BJ (cell line): ENCODE data around the gene IFIT5. TPM values are rescaled to one million over a fixed set of nuclear protein-coding genes. Genes with fewer than 3 reads are reported as not detected.

ENCODE experiments used
- CTCF ChIA-PET: fragments of 350-600 bp; formaldehyde crosslinking; extraction: SDS; loops from one replicate; lab custom pipeline; 2021; ENCODE audit warnings: antibody characterized with exemption, inconsistent platforms; lab: Yijun Ruan, JAX
- POLR2A ChIA-PET: fragments of 300-600 bp; sonication (Branson Sonifier 250); formaldehyde crosslinking; extraction: SDS; loops from one replicate; lab custom pipeline; 2021; ENCODE audit warnings: antibody characterized with exemption; lab: Charles Lee
- DNase-seq: peaks from one replicate; pipeline ENCODE4 v3.0.0-alpha.2; 2011; ENCODE audit warnings: low read depth
- H3K27me3 ChIP-seq: 2 replicates; pipeline ENCODE4 v1.6.0; 2011; ENCODE audit warnings: low read length; ENCODE audit not compliant: control insufficient read depth, insufficient read depth
- H3K36me3 ChIP-seq: 2 replicates; pipeline ENCODE4 v1.5.1; 2011; ENCODE audit warnings: low read length; ENCODE audit not compliant: control insufficient read depth, insufficient read depth
- H3K4me3 ChIP-seq: 2 replicates; pipeline ENCODE4 v1.5.1; 2011; ENCODE audit warnings: low read depth, mild to moderate bottlenecking, control low read depth, low read length
- CTCF ChIP-seq: IDR thresholded peaks from 2 replicates; pipeline ENCODE4 v1.5.1; 2011; ENCODE audit warnings: low read depth, mild to moderate bottlenecking, control low read depth, inconsistent platforms, low read length, moderate library complexity; ENCODE audit not compliant: insufficient read depth
- polyA minus RNA-seq: library from RNA; depleted of rRNA, polyadenylated mRNA; stranded (reverse); fragments of >200 nt; gene quantifications from 2 replicates; pipeline ENCODE4 v1.2.3, GENCODE V29; 2011; rRNA and poly(A)+ RNA removed
- polyA plus RNA-seq: library from polyadenylated mRNA; depleted of rRNA; stranded (reverse); fragments of >200 nt; gene quantifications from 2 replicates; pipeline ENCODE4 v1.2.3, GENCODE V29; 2011; rRNA removed

The IFIT5 gene, protein sequence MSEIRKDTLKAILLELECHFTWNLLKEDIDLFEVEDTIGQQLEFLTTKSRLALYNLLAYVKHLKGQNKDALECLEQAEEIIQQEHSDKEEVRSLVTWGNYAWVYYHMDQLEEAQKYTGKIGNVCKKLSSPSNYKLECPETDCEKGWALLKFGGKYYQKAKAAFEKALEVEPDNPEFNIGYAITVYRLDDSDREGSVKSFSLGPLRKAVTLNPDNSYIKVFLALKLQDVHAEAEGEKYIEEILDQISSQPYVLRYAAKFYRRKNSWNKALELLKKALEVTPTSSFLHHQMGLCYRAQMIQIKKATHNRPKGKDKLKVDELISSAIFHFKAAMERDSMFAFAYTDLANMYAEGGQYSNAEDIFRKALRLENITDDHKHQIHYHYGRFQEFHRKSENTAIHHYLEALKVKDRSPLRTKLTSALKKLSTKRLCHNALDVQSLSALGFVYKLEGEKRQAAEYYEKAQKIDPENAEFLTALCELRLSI
- polyA plus RNA-seq (6.5 and 13.9 TPM in 2 replicates), polyA minus RNA-seq (5.6 and 6.6 TPM in 2 replicates)

- TF ChIP-seq CTCF = no peak
- CTCF ChIA-PET = interaction anchor here (0.7 to 1.4 kb wide), 6 partner anchors 10 to 308 kb away, joined by 3 to 4 read pairs (median 3); no protein-coding TSS in a partner anchor
- no peak for DNase-seq
- Histone ChIP-seq H3K27me3 (no peaks in the 10 kb centered on the region), H3K36me3 (no peaks in the 10 kb centered on the region), H3K4me3 (peak within 1 kb of the TSS; percentile 61)
- POLR2A ChIA-PET = interaction anchor here (1.0 kb wide), 1 partner anchor 179 kb away, joined by 3 read pairs; no protein-coding TSS in a partner anchor
Observed at GRCh38 chr10:89414146-89414878, at the start of gene IFIT5. IFIT5 (plus strand) TSS chr10:89414568; CDS start chr10:89414799, 231 bp downstream.

- no peak for DNase-seq
- ChIA-PET POLR2A (no interaction called here), CTCF (interaction anchor here (0.6 to 3.4 kb wide), 4 partner anchors 9 to 24 kb away, joined by 3 to 30 read pairs (median 6); partner anchors contain the start of gene IFIT1)
- H3K4me3 ChIP-seq = no peak overlapping the region
- no peaks in the 10 kb centered on the region for H3K36me3 ChIP-seq
- H3K27me3 ChIP-seq = no peaks in the 10 kb centered on the region
- TF ChIP-seq CTCF = no peak
Observed at GRCh38 chr10:89367529-89367928, 46.8 kb upstream of the IFIT5 start.

DNA sequence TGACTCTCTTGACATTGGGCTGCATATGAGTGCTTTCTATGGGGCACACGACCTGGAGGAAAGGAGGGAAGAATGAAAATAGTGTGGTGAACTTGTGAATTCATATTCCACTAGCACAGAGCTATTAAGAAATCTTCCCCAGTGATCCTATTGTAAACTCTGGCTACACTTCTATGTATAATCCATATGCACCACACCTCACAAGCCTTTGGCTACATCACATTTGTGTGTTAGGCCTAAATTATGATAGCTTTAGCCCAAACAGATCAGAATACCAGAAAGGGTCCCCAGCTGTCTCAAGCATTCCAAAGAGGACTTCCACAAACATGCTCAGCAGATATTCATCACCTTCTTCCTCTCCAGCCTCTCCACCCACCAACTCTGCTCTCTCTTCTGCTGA, 46.2 kb upstream of the IFIT5 start:
- CTCF ChIA-PET = interaction anchor here (1.5 to 3.4 kb wide), 8 partner anchors 10 to 117 kb away, joined by 3 to 30 read pairs (median 8); partner anchors contain the start of genes IFIT1 and LIPA
- Histone ChIP-seq H3K27me3 (no peaks in the 10 kb centered on the region), H3K4me3 (no peak overlapping the region), H3K36me3 (no peaks in the 10 kb centered on the region)
- DNase-seq = no peak
- no peak for TF ChIP-seq CTCF
- POLR2A ChIA-PET = no interaction called here

DNA sequence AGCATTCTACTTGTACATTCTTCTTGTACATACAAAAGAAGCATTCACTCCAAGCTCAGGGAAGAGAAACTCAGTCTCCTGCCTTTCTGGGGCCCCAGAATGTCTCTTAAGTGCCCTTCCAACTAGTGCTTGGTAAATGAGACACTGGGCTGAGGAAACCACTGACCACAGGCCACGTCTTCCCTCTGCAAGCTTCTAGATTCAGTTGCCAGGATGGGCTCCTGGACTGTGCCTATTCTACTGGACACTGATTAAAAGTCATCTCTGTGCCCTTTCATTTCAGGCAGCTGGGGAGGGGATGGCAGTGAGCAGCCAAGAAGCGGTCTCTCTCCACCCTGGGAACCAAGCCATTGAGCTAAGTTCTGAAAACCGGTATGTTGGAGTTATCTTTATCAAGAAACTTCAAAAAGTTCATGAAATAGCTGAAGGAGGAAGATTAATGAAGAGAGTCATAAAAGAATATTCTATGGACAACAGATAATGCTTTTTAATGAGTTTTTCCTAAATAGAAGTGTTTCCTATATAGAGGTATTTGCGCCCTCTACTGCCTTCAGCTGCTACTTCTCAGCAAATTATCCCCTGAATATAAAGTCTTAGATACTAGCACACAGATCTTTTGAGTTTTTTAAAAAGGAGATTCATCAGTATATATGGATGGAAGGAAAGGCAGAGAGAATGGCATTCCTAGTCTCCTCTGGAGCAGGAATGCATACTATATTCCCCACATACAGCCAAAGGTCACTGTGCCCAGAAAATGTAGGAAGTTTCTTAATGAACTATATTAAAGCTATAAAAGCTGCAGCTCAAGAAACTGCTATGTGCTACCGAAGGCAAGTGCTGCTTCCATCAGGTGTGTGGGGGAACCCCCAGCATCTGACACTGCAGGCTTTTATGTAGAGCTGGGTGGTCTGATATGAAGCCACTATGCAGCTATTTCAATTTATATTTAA, 44.9 kb upstream of the IFIT5 start:
- DNase-seq = no peak
- ChIA-PET POLR2A (interaction anchor here (0.6 kb wide), 2 partner anchors 41 to 549 kb away, joined by 3 read pairs; no protein-coding TSS in a partner anchor), CTCF (interaction anchor here (0.6 to 3.4 kb wide), 39 partner anchors 8 to 382 kb away, joined by 3 to 30 read pairs (median 4); partner anchors contain the start of genes IFIT1, IFIT1B, IFIT3 and IFIT5)
- TF ChIP-seq CTCF = peak; percentile 58
- H3K27me3 ChIP-seq = no peaks in the 10 kb centered on the region
- H3K36me3 ChIP-seq = no peaks in the 10 kb centered on the region
- no peak overlapping the region for H3K4me3 ChIP-seq
